SK-N-SH treated with all-trans-retinoic acid at 6 μM for 48 hours (cell line): ENCODE measurements around the gene CNST.

ENCODE experiments used
- ISL1 ChIP-seq: fragments of 250-450 bp; sonication (Bioruptor Pico); IDR thresholded peaks from 2 replicates; pipeline ENCODE4 v2.1.2; 2022; ENCODE audit warnings: mild to moderate bottlenecking, moderate library complexity
- RARB ChIP-seq: fragments of 250-450 bp; sonication (Bioruptor Pico); IDR thresholded peaks from 2 replicates; pipeline ENCODE4 v1.8.0; 2021; ENCODE audit warnings: mild to moderate bottlenecking, moderate library complexity
- ZC3H10 ChIP-seq: fragments of 250-450 bp; sonication (Bioruptor Pico); IDR thresholded peaks from 2 replicates; pipeline ENCODE4 v1.5.1; 2021; ENCODE audit warnings: mild to moderate bottlenecking, moderate library complexity
- ZNF8 ChIP-seq: fragments of 450-650 bp; formaldehyde crosslinking; IDR thresholded peaks from 2 replicates; pipeline ENCODE4 v1.5.0; 2020; ENCODE audit warnings: mild to moderate bottlenecking, moderate library complexity
- TF ChIP-seq, protein P1 (sequence below): fragments of 250-450 bp; sonication (Bioruptor Pico); IDR thresholded peaks from 2 replicates; pipeline ENCODE4 v1.8.0; 2020; ENCODE audit warnings: mild to moderate bottlenecking, moderate library complexity, borderline replicate concordance

GRCh38 chr1:246600579-246600978 lies 34.3 kb downstream of the CNST start:
- TF ChIP-seq ISL1 (CRISPR knock-in tag) (no peak), ZNF8 (CRISPR knock-in tag) (no peak), RARB (no peak), ZC3H10 (CRISPR knock-in tag) (no peak)
- TF ChIP-seq, protein P1, sequence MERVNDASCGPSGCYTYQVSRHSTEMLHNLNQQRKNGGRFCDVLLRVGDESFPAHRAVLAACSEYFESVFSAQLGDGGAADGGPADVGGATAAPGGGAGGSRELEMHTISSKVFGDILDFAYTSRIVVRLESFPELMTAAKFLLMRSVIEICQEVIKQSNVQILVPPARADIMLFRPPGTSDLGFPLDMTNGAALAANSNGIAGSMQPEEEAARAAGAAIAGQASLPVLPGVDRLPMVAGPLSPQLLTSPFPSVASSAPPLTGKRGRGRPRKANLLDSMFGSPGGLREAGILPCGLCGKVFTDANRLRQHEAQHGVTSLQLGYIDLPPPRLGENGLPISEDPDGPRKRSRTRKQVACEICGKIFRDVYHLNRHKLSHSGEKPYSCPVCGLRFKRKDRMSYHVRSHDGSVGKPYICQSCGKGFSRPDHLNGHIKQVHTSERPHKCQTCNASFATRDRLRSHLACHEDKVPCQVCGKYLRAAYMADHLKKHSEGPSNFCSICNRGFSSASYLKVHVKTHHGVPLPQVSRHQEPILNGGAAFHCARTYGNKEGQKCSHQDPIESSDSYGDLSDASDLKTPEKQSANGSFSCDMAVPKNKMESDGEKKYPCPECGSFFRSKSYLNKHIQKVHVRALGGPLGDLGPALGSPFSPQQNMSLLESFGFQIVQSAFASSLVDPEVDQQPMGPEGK (CRISPR knock-in tag) = no peak
